ENCODE results near the gene TOPAZ1. TPM values are rescaled to one million over a fixed set of nuclear protein-coding genes. Genes with fewer than 3 reads are reported as not detected.

TOPAZ1 gene
- total RNA-seq, 1 donor from 2014 or later, result not detected

GRCh38 chr3:44355362-44356033 is 113.8 kb downstream of the TOPAZ1 start:
- Histone ChIP-seq H3K36me3 (ENCODE audit: insufficient read depth, low read length) (peaks cover 3% of the 10 kb centered on the region), H3K4me2 (ENCODE audit: low read length) (peak overlapping the region; percentile 38), H3K4me3 (ENCODE audit: insufficient read depth, low read depth, low read length) (no peak overlapping the region), H3K79me2 (ENCODE audit: insufficient read depth, low read length) (no peaks in the 10 kb centered on the region), H3K9ac (ENCODE audit: low read length) (peak overlapping the region; percentile 16), H2AFZ (ENCODE audit: low read depth, low read length) (no peak overlapping the region), H3K27me3 (ENCODE audit: insufficient read depth, low read length) (no peaks in the 10 kb centered on the region), H4K20me1 (ENCODE audit: insufficient read depth, low read length) (peaks cover 11% of the 10 kb centered on the region), H3K4me1 (ENCODE audit: insufficient read depth, low read length) (peaks cover 13% of the 10 kb centered on the region), H3K27ac (ENCODE audit: low read depth, low read length) (peak overlapping the region; percentile 44), H3K9me3 (ENCODE audit: insufficient read depth, low read depth, low read length) (no peaks in the 10 kb centered on the region)
- no peak overlapping the region for H3K4me3 Mint-ChIP-seq (ENCODE audit: unreplicated experiment)
- TF ChIP-seq EZH2 (IDR thresholded peaks at IDR 0.05; ENCODE audit: insufficient read depth, low read length) (no peak), CTCF (IDR thresholded peaks at IDR 0.05; ENCODE audit: insufficient read depth, low read depth, low read length) (no peak)
- H3K27me3 Mint-ChIP-seq (ENCODE audit: low read depth, unreplicated experiment), result no peaks in the 10 kb centered on the region
- peaks cover 24% of the 10 kb centered on the region for H3K4me1 Mint-ChIP-seq (ENCODE audit: low read depth, unreplicated experiment)
- DNase-seq (ENCODE audit: low read depth), result peak; percentile 86
- FAIRE-seq, result peak; percentile 90
- H3K36me3 Mint-ChIP-seq (ENCODE audit: low read depth, unreplicated experiment), result no peaks in the 10 kb centered on the region
- peak overlapping the region; percentile 16 for H3K27ac Mint-ChIP-seq (ENCODE audit: unreplicated experiment)
- H3K9me3 Mint-ChIP-seq (ENCODE audit: unreplicated experiment), result no peaks in the 10 kb centered on the region

GRCh38 chr3:44359146-44359751 is 117.6 kb downstream of the TOPAZ1 start:
- no peaks in the 10 kb centered on the region for H3K27me3 ChIP-seq (ENCODE audit: insufficient read depth, low read length)
- Mint-ChIP-seq H3K9me3 (ENCODE audit: unreplicated experiment) (no peaks in the 10 kb centered on the region), H3K4me3 (ENCODE audit: unreplicated experiment) (no peak overlapping the region), H3K27me3 (ENCODE audit: low read depth, unreplicated experiment) (no peaks in the 10 kb centered on the region), H3K4me1 (ENCODE audit: low read depth, unreplicated experiment) (peaks cover 29% of the 10 kb centered on the region), H3K27ac (ENCODE audit: unreplicated experiment) (no peak overlapping the region), H3K36me3 (ENCODE audit: low read depth, unreplicated experiment) (peaks cover 2% of the 10 kb centered on the region)
- no peak overlapping the region for H3K9ac ChIP-seq (ENCODE audit: low read length)
- TF ChIP-seq CTCF (IDR thresholded peaks at IDR 0.05; ENCODE audit: insufficient read depth, low read depth, low read length), result no peak
- TF ChIP-seq EZH2 (IDR thresholded peaks at IDR 0.05; ENCODE audit: insufficient read depth, low read length), result no peak
- H3K79me2 ChIP-seq (ENCODE audit: insufficient read depth, low read length), result no peaks in the 10 kb centered on the region
- H3K4me3 ChIP-seq (ENCODE audit: insufficient read depth, low read depth, low read length), result no peak overlapping the region
- DNase-seq (ENCODE audit: low read depth), result no peak
- H3K9me3 ChIP-seq (ENCODE audit: insufficient read depth, low read depth, low read length), result no peaks in the 10 kb centered on the region
- peaks cover 13% of the 10 kb centered on the region for H3K4me1 ChIP-seq (ENCODE audit: insufficient read depth, low read length)
- H3K36me3 ChIP-seq (ENCODE audit: insufficient read depth, low read length), result peaks cover 3% of the 10 kb centered on the region
- peaks cover 11% of the 10 kb centered on the region for H4K20me1 ChIP-seq (ENCODE audit: insufficient read depth, low read length)
- no peak overlapping the region for H2AFZ ChIP-seq (ENCODE audit: low read depth, low read length)
- H3K4me2 ChIP-seq (ENCODE audit: low read length), result no peak overlapping the region
- FAIRE-seq, result no peak
- no peak overlapping the region for H3K27ac ChIP-seq (ENCODE audit: low read depth, low read length)

- no peak overlapping the region for H3K4me3 Mint-ChIP-seq (ENCODE audit: unreplicated experiment)
- H3K9me3 ChIP-seq (ENCODE audit: insufficient read depth, low read depth, low read length), result no peaks in the 10 kb centered on the region
- no peak for FAIRE-seq
These were observed 121.9 kb downstream of the TOPAZ1 start for GRCh38 chr3:44363591-44363990.

More at GRCh38 chr3:44363591-44363990, 121.9 kb downstream of the TOPAZ1 start:
- Histone ChIP-seq H3K4me2 (ENCODE audit: low read length) (no peak overlapping the region), H3K27me3 (ENCODE audit: insufficient read depth, low read length) (no peaks in the 10 kb centered on the region), H4K20me1 (ENCODE audit: insufficient read depth, low read length) (no peaks in the 10 kb centered on the region), H2AFZ (ENCODE audit: low read depth, low read length) (no peak overlapping the region), H3K36me3 (ENCODE audit: insufficient read depth, low read length) (peaks cover 6% of the 10 kb centered on the region), H3K79me2 (ENCODE audit: insufficient read depth, low read length) (no peaks in the 10 kb centered on the region), H3K4me3 (ENCODE audit: insufficient read depth, low read depth, low read length) (no peak overlapping the region), H3K9ac (ENCODE audit: low read length) (no peak overlapping the region), H3K4me1 (ENCODE audit: insufficient read depth, low read length) (no peaks in the 10 kb centered on the region), H3K27ac (ENCODE audit: low read depth, low read length) (no peak overlapping the region)
- TF ChIP-seq CTCF (IDR thresholded peaks at IDR 0.05; ENCODE audit: insufficient read depth, low read depth, low read length) (no peak), EZH2 (IDR thresholded peaks at IDR 0.05; ENCODE audit: insufficient read depth, low read length) (no peak)
- DNase-seq (ENCODE audit: low read depth), result no peak
- Mint-ChIP-seq H3K36me3 (ENCODE audit: low read depth, unreplicated experiment) (peaks cover 9% of the 10 kb centered on the region), H3K27me3 (ENCODE audit: low read depth, unreplicated experiment) (no peaks in the 10 kb centered on the region), H3K4me1 (ENCODE audit: low read depth, unreplicated experiment) (peaks cover 17% of the 10 kb centered on the region), H3K9me3 (ENCODE audit: unreplicated experiment) (no peaks in the 10 kb centered on the region), H3K27ac (ENCODE audit: unreplicated experiment) (no peak overlapping the region)

Measured in astrocyte (in vitro differentiated cells and primary cell).